ENCODE measurements around the gene GDAP2. TPM values are rescaled to one million over a fixed set of nuclear protein-coding genes. Genes with fewer than 3 reads are reported as not detected.

The GDAP2 gene
- total RNA-seq, 1 donor from 2014 or later: 22.7 TPM

GRCh38 chr1:117883616-117884015 lies 45.8 kb downstream of the GDAP2 start:
- Mint-ChIP-seq H3K4me1 (ENCODE audit: low read depth) (peaks cover 12% of the 10 kb centered on the region), H3K27ac (ENCODE audit: unreplicated experiment) (no peak overlapping the region), H3K27me3 (ENCODE audit: low read depth) (no peaks in the 10 kb centered on the region), H3K36me3 (ENCODE audit: low read depth) (peaks cover 14% of the 10 kb centered on the region), H3K4me3 (ENCODE audit: unreplicated experiment) (no peak overlapping the region), H3K9me3 (ENCODE audit: low read depth) (no peaks in the 10 kb centered on the region)
- DNase-seq (ENCODE audit: low spot score): no peak
- TF ChIP-seq CTCF (IDR thresholded peaks at IDR 0.05): no peak

GRCh38 chr1:117879284-117879683 lies 50.1 kb downstream of the GDAP2 start:
- no peak for DNase-seq (ENCODE audit: low spot score)
- Mint-ChIP-seq H3K9me3 (ENCODE audit: low read depth) (peaks cover 7% of the 10 kb centered on the region), H3K36me3 (ENCODE audit: low read depth) (peaks cover 51% of the 10 kb centered on the region), H3K27me3 (ENCODE audit: low read depth) (no peaks in the 10 kb centered on the region), H3K27ac (ENCODE audit: unreplicated experiment) (no peak overlapping the region), H3K4me1 (ENCODE audit: low read depth) (no peaks in the 10 kb centered on the region), H3K4me3 (ENCODE audit: unreplicated experiment) (no peak overlapping the region)
- no peak for TF ChIP-seq CTCF (IDR thresholded peaks at IDR 0.05)

GRCh38 chr1:117877823-117878222 lies 51.6 kb downstream of the GDAP2 start:
- TF ChIP-seq CTCF (IDR thresholded peaks at IDR 0.05): no peak
- peaks cover 53% of the 10 kb centered on the region for H3K36me3 Mint-ChIP-seq (ENCODE audit: low read depth)

GRCh38 chr1:117871013-117871412 lies 58.4 kb downstream of the GDAP2 start:
- TF ChIP-seq CTCF (IDR thresholded peaks at IDR 0.05): no peak
- peaks cover 19% of the 10 kb centered on the region for H3K9me3 Mint-ChIP-seq (ENCODE audit: low read depth)
- peaks cover 18% of the 10 kb centered on the region for H3K4me1 Mint-ChIP-seq (ENCODE audit: low read depth)
- peaks cover 55% of the 10 kb centered on the region for H3K36me3 Mint-ChIP-seq (ENCODE audit: low read depth)
- H3K27ac Mint-ChIP-seq (ENCODE audit: unreplicated experiment): peak overlapping the region; percentile 3
- DNase-seq (ENCODE audit: low spot score): no peak
- no peaks in the 10 kb centered on the region for H3K27me3 Mint-ChIP-seq (ENCODE audit: low read depth)
- H3K4me3 Mint-ChIP-seq (ENCODE audit: unreplicated experiment): no peak overlapping the region

More at GRCh38 chr1:117877823-117878222, 51.6 kb downstream of the GDAP2 start:
- H3K9me3 Mint-ChIP-seq (ENCODE audit: low read depth): peaks cover 12% of the 10 kb centered on the region
- no peaks in the 10 kb centered on the region for H3K27me3 Mint-ChIP-seq (ENCODE audit: low read depth)
- no peak overlapping the region for H3K27ac Mint-ChIP-seq (ENCODE audit: unreplicated experiment)
- no peak overlapping the region for H3K4me3 Mint-ChIP-seq (ENCODE audit: unreplicated experiment)
- no peak for DNase-seq (ENCODE audit: low spot score)
- peaks cover 4% of the 10 kb centered on the region for H3K4me1 Mint-ChIP-seq (ENCODE audit: low read depth)

- DNase-seq (ENCODE audit: low spot score): no peak
- H3K4me3 Mint-ChIP-seq (ENCODE audit: unreplicated experiment): no peak overlapping the region
- no peaks in the 10 kb centered on the region for H3K27me3 Mint-ChIP-seq (ENCODE audit: low read depth)
- peaks cover 2% of the 10 kb centered on the region for H3K4me1 Mint-ChIP-seq (ENCODE audit: low read depth)
- no peak overlapping the region for H3K27ac Mint-ChIP-seq (ENCODE audit: unreplicated experiment)
- H3K36me3 Mint-ChIP-seq (ENCODE audit: low read depth): peaks cover 17% of the 10 kb centered on the region
- no peak for TF ChIP-seq CTCF (IDR thresholded peaks at IDR 0.05)
- no peaks in the 10 kb centered on the region for H3K9me3 Mint-ChIP-seq (ENCODE audit: low read depth)
Measured at GRCh38 chr1:117861694-117862093, 67.7 kb downstream of the GDAP2 start.

Data from chondrocyte (in vitro differentiated cells).